ENCODE measurements around the gene CAPN14.

- TF ChIP-seq CTCF (IDR thresholded peaks at IDR 0.05; ENCODE audit: low read length), result peak; percentile 61
- TF ChIP-seq EZH2 (optimal IDR thresholded peaks at IDR 0.05; ENCODE audit: low read depth, low read length), result no peak
These were observed 79.0 kb downstream of the CAPN14 start, which contains the start of gene GALNT14 for GRCh38 chr2:31138037-31138962.

All from MM.1S (cell line).